Endothelial cell of umbilical vein (primary cell): ENCODE data around the gene LRCH1.

Source experiments
- CTCF ChIP-seq, 2 donors: IDR thresholded peaks; 1 replicate in 1 of 2; 2 replicates in 1 of 2; pipeline ENCODE4 v1.5.1; 2011; ENCODE audit warnings: low read length in 2 of 2, mild to moderate bottlenecking in 2 of 2, moderate library complexity in 2 of 2, control low read depth in 1 of 2, inconsistent platforms in 1 of 2, low read depth in 1 of 2; ENCODE audit not compliant: insufficient read depth in 1 of 2; ENCODE audit errors: extremely low read depth in 1 of 2
- EZH2 ChIP-seq: IDR thresholded peaks from 2 replicates; pipeline ENCODE4 v1.6.1; 2012; ENCODE audit warnings: borderline replicate concordance, low read depth, mild to moderate bottlenecking, moderate library complexity, low read length, inconsistent platforms; ENCODE audit not compliant: severe bottlenecking
- JUN ChIP-seq: IDR thresholded peaks from 2 replicates; pipeline ENCODE4 v1.6.1; 2011; ENCODE audit warnings: borderline replicate concordance, low read depth; ENCODE audit not compliant: insufficient read length, insufficient read depth
- POLR2A ChIP-seq: IDR thresholded peaks from 2 replicates; pipeline ENCODE4 v1.6.1; 2012; ENCODE audit warnings: low read depth, mild to moderate bottlenecking, control low read depth, low read length

- no peak for TF ChIP-seq JUN
- TF ChIP-seq CTCF (IDR thresholded peaks at IDR 0.05; ENCODE audit: extremely low read depth in 1 of 2, insufficient read depth in 1 of 2, low read depth in 1 of 2, low read length in 2 of 2): no peak
- no peak for TF ChIP-seq EZH2
- no peak for TF ChIP-seq POLR2A
Observed at GRCh38 chr13:46716821-46717220, 163.9 kb downstream of the LRCH1 start.
